Right lobe of liver (tissue), 6 donors: ENCODE data around the gene METTL13. TPM values are rescaled to one million over a fixed set of nuclear protein-coding genes. Genes with fewer than 3 reads are reported as not detected.

Experiments used
- ATAC-seq, 4 donors: fragments of 200-7000 bp; cut with Tn5 transposase; one replicate each; pipeline ENCODE4 v1.9.1; 2020; ENCODE audit warnings: mild to moderate bottlenecking in 4 of 4, moderate library complexity in 4 of 4
- DNase-seq, 3 donors: peaks; one replicate each; pipeline ENCODE4 v3.0.0-alpha.2; 2020
- H3K27ac ChIP-seq, 3 donors: fragments of 200-600 bp; one replicate each; pipeline ENCODE4 v1.8.0; 2022
- H3K27me3 ChIP-seq, 2 donors: fragments of 200-600 bp; one replicate each; pipeline ENCODE4 v1.8.0; 2022
- H3K36me3 ChIP-seq, 4 donors: fragments of 200-600 bp; sonication (generic) in 1 of 4; one replicate each; pipeline versions ENCODE4 v1.5.1 to v1.8.0; 2017 to 2022; ENCODE audit warnings: control low read depth in 1 of 4
- H3K4me1 ChIP-seq, 4 donors: fragments of 200-600 bp; sonication (generic) in 1 of 4; one replicate each; pipeline versions ENCODE4 v1.5.1 to v1.8.0; 2017 to 2022; ENCODE audit warnings: control low read depth in 1 of 4
- H3K4me3 ChIP-seq, 3 donors: fragments of 200-600 bp; one replicate each; pipeline ENCODE4 v1.8.0; 2022
- H3K9me3 ChIP-seq, 4 donors: fragments of 200-600 bp; sonication (generic) in 1 of 4; one replicate each; pipeline versions ENCODE4 v1.5.1 to v1.8.0; 2017 to 2022; ENCODE audit warnings: control low read depth in 1 of 4
- POLR2A ChIP-seq: fragments of 450-650 bp; IDR thresholded peaks from one replicate; pipeline ENCODE4 v1.6.1; 2017; ENCODE audit warnings: antibody characterized with exemption, mild to moderate bottlenecking
- WGBS: methylation state at CpG from one replicate; pipeline ENCODE4 v1.1.6; 2018; ENCODE audit warnings: low coverage, low lambda C conversion rate; ENCODE audit not compliant: insufficient coverage; ENCODE audit errors: missing lambda C conversion rate; 5-methylcytosine and 5-hydroxymethylcytosine counted together
- intact Hi-C, 2 donors: fragments of 100-400 bp; cut with DNase I; formaldehyde crosslinking; loops; one replicate each; pipeline versions ENCODE4 v1.11.2 to v1.14.1; 2022
- small RNA-seq, 2 experiments: library from RNA; depleted of rRNA; stranded (forward); fragments of <200 nt; gene quantifications; one replicate each; pipeline ENCODE3, GENCODE V24; 2016
- total RNA-seq, 6 experiments: library from RNA; depleted of rRNA in 2 of 6; stranded (reverse); fragments of >200 nt in 2 of 6; fragmentation: NEBNext Ultra II Directional in 3 of 6; extraction: Animal tissue kit (Norgen Biotek cat#: 25700) in 3 of 6; gene quantifications; one replicate each; pipeline versions ENCODE4 v1.1.0 to v1.2.4, GENCODE V29; 2016 to 2023
- TF ChIP-seq, protein P1 (sequence below), 4 donors: fragments of 200-600 bp in 3 of 4; fragments of 450-650 bp in 1 of 4; IDR thresholded peaks; one replicate each; pipeline versions ENCODE4 v1.5.1 to v1.8.0; 2016 to 2022; ENCODE audit warnings: antibody characterized with exemption in 4 of 4, mild to moderate bottlenecking in 2 of 4
- donor health status: DM: no; HTN: yes; CAD: no.
- donor health status: DM: no; HTN: no; CAD: no.
- donor health status: DM: no; HTN: no; CAD: no.
- donor health status: DM: no; HTN: yes; CAD: no.
- donor health status: DM: no; HTN: yes; CAD: no.

The METTL13 gene
- total RNA-seq, 6 experiments from 2014 or later: 8.9 to 14.4 (median 11.9) TPM

DNA sequence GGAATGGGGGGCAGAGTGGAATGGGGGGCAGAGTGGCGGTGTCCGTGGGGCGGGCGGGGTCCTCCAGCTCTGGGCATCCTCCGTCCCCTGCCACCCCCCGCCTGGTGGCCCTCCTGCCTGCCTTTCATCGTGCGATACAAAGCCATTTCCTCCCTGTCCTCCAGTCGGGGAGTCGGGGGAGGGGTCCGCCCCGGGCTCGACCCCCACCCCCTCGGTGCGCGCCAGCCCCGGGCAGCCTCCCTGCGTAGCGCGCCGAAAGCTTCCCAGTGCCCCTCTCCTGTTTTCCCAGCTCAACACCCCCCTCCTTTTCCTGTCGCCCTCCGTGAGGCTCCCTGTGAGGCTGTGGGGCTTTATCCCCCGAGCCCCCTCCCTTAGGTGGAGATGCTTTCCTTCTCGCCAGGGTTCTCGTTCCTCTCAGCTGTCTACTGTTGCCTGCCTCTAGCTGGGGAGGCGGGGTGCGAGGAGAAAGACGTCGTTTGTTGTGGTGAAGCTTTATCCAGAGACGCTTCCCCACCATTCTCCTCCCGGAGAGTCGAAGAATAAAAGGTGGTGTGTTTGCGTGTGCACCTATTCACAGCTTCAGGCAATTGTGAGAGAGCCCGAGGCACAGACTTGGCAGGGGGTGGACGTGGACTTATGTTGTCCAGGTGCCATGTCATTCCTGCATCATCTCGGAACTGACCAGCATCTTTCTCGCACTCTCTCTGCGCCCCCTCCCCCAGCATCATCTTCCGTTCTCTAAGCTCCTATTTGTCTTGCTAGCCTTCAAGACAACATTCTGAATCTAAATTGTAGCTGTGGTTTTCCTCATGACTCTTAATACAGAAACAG, 60.7 kb downstream of the METTL13 start:
- intact Hi-C loops: no loop called here
- Histone ChIP-seq H3K27me3 (peaks cover 0 to 9% of the 10 kb centered on the region in 2 donors), H3K4me1 (peaks cover 0 to 4% (median 0%) of the 10 kb centered on the region in 4 donors), H3K36me3 (no peaks in the 10 kb centered on the region), H3K4me3 (peak overlapping the region; percentile 35 to 57 (median 43)), H3K27ac (no peak overlapping the region), H3K9me3 (no peaks in the 10 kb centered on the region)
- TF ChIP-seq, protein P1, sequence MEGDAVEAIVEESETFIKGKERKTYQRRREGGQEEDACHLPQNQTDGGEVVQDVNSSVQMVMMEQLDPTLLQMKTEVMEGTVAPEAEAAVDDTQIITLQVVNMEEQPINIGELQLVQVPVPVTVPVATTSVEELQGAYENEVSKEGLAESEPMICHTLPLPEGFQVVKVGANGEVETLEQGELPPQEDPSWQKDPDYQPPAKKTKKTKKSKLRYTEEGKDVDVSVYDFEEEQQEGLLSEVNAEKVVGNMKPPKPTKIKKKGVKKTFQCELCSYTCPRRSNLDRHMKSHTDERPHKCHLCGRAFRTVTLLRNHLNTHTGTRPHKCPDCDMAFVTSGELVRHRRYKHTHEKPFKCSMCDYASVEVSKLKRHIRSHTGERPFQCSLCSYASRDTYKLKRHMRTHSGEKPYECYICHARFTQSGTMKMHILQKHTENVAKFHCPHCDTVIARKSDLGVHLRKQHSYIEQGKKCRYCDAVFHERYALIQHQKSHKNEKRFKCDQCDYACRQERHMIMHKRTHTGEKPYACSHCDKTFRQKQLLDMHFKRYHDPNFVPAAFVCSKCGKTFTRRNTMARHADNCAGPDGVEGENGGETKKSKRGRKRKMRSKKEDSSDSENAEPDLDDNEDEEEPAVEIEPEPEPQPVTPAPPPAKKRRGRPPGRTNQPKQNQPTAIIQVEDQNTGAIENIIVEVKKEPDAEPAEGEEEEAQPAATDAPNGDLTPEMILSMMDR (IDR thresholded peaks at IDR 0.05): no peak
- TF ChIP-seq POLR2A: no peak
- DNase-seq (peak in 1 of 3 donors; percentile 45), ATAC-seq (peak in 3 of 4 donors; percentile 9 to 23 (median 12))
- 2% methylated on average over 18 of the region's 40 CpGs for WGBS

DNA sequence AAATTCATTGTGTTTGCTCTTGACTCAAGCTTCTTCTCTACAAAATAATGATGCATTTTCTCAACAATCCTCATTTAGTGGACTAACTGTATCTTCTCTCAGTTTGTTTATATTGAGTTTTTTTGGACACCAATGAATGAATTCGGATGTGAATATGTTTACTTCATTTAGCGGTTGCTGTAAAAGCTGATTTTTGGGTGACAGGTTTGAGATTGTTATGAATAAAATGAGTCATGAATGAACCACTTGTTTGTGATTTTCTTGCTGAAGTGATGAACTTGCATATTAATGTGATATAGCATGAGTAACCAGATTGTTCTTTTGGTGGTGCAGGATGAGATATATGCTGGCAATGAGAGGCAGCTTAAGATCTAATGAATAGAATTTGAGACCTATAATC, 62.9 kb downstream of the METTL13 start:
- Histone ChIP-seq H3K36me3 (no peaks in the 10 kb centered on the region), H3K9me3 (no peaks in the 10 kb centered on the region), H3K27ac (no peak overlapping the region), H3K4me3 (no peak overlapping the region), H3K27me3 (peaks cover 0 to 9% of the 10 kb centered on the region in 2 donors), H3K4me1 (peaks cover 0 to 4% (median 0%) of the 10 kb centered on the region in 4 donors)
- TF ChIP-seq, protein P1 (IDR thresholded peaks at IDR 0.05): no peak
- no peak for TF ChIP-seq POLR2A
- WGBS: 65% methylated on average over 2 of the region's 2 CpGs
- DNase-seq (no peak), ATAC-seq (no peak)
- intact Hi-C loops: no loop called here

DNA sequence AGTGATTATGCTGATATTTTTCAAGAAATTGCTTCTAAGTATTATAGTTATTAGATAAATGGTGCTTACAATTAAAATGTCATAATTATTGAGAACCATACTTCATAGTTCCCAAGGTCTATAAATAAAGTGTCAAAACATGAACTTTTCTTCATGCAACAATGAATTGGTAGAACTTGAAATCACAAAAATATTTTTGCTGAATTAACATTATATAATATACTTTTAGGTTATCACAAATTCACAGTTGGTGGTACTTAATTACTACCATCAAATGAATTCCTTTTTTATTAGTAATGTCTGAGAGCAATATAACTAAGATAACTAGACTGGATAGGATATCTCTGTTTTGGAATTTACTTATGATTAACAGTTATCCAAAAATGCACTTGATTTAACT, 64.5 kb downstream of the METTL13 start:
- H3K36me3 ChIP-seq: no peaks in the 10 kb centered on the region
- peaks cover 0 to 4% (median 0%) of the 10 kb centered on the region in 4 donors for H3K4me1 ChIP-seq
- intact Hi-C loops: no loop called here
- H3K9me3 ChIP-seq: no peaks in the 10 kb centered on the region
- TF ChIP-seq POLR2A: no peak
- TF ChIP-seq, protein P1 (IDR thresholded peaks at IDR 0.05): no peak
- ATAC-seq: no peak
- H3K27ac ChIP-seq: no peak overlapping the region
- no peak overlapping the region for H3K4me3 ChIP-seq
- no peak for DNase-seq
- peaks cover 0 to 9% of the 10 kb centered on the region in 2 donors for H3K27me3 ChIP-seq

Small RNA genes lying within 50 kb of the gene (small RNA-seq; reads per million reads assigned to genes)
- 0 reads per million in 2 experiments for gene RF00601

Other genes with a start within 250 kb of the METTL13 start
- not detected for gene MYOCOS, start 159.4 kb upstream of the METTL13 start, total RNA-seq
- not detected for gene MYOC, start 129.0 kb upstream of the METTL13 start, total RNA-seq
- gene VAMP4, start 39.6 kb upstream of the METTL13 start, total RNA-seq: 1 to 10 TPM; 3.9 to 7.9 (median 6.0) TPM
- under 1 TPM; 0.29 to 0.92 (median 0.43) TPM for gene DNM3, start 59.8 kb downstream of the METTL13 start, total RNA-seq